ENCODE measurements around the gene MBTPS2.
"Not testable (repeated sequence)": the region's sequence is repeated elsewhere in the genome, so short reads cannot be mapped to it uniquely, and the experiment has no call there.

The MBTPS2 gene

DNA sequence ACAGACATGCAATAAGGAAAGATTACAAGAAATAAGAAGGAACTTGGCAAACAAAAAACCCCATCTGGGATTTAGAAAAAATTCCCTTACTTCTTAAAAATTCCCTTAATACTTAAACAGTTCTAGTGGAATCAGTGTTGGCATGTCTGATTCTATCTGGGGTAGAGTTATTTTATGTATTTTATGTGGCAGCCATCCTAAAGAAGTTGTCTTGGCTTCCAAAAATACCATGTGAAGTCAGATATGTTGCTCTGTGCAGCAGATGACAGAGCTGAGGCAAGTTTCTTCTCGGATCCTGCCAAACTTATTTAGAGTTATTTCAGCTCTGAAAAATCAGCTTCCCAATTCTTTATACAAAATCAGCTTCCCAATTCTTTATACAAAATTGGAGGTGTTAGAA is 31.1 kb downstream of the MBTPS2 start:
- no peak overlapping the region for H3K4me3 ChIP-seq (ENCODE audit: low read depth in 1 of 2, low read length in 2 of 2)
- DNase-seq (no peak), ATAC-seq (ENCODE audit: insufficient read depth, low read depth) (no peak)
- H3K79me2 ChIP-seq (ENCODE audit: insufficient read depth, low read length) = no peaks in the 10 kb centered on the region
- H3K36me3 ChIP-seq (ENCODE audit: insufficient read depth, low read length) = no peaks in the 10 kb centered on the region; the same call in 1 of the 2 replicates
- H3K9ac ChIP-seq (ENCODE audit: low read depth, low read length) = no peak overlapping the region
- TF ChIP-seq, protein P1, sequence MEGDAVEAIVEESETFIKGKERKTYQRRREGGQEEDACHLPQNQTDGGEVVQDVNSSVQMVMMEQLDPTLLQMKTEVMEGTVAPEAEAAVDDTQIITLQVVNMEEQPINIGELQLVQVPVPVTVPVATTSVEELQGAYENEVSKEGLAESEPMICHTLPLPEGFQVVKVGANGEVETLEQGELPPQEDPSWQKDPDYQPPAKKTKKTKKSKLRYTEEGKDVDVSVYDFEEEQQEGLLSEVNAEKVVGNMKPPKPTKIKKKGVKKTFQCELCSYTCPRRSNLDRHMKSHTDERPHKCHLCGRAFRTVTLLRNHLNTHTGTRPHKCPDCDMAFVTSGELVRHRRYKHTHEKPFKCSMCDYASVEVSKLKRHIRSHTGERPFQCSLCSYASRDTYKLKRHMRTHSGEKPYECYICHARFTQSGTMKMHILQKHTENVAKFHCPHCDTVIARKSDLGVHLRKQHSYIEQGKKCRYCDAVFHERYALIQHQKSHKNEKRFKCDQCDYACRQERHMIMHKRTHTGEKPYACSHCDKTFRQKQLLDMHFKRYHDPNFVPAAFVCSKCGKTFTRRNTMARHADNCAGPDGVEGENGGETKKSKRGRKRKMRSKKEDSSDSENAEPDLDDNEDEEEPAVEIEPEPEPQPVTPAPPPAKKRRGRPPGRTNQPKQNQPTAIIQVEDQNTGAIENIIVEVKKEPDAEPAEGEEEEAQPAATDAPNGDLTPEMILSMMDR (IDR thresholded peaks at IDR 0.05; ENCODE audit: borderline replicate concordance, extremely low read depth, low read length, poor library complexity, severe bottlenecking) = no peak
- no peak for TF ChIP-seq EZH2 (IDR thresholded peaks at IDR 0.05; ENCODE audit: borderline replicate concordance, low read depth, low read length, severe bottlenecking)
- no peaks in the 10 kb centered on the region for H4K20me1 ChIP-seq (ENCODE audit: insufficient read depth, low read length)
- H3K4me2 ChIP-seq (ENCODE audit: insufficient read depth, low read length) = no peak overlapping the region
- H3K27me3 ChIP-seq (ENCODE audit: insufficient read depth, low read length, poor library complexity) = no peaks in the 10 kb centered on the region
- H3K27ac ChIP-seq (ENCODE audit: low read length) = no peak overlapping the region
- H3K9me3 ChIP-seq (ENCODE audit: insufficient read depth, low read length, severe bottlenecking) = no peaks in the 10 kb centered on the region
- H2AFZ ChIP-seq (ENCODE audit: low read depth, low read length) = no peak overlapping the region
- H3K4me1 ChIP-seq (ENCODE audit: insufficient read depth, low read length) = no peaks in the 10 kb centered on the region

DNA sequence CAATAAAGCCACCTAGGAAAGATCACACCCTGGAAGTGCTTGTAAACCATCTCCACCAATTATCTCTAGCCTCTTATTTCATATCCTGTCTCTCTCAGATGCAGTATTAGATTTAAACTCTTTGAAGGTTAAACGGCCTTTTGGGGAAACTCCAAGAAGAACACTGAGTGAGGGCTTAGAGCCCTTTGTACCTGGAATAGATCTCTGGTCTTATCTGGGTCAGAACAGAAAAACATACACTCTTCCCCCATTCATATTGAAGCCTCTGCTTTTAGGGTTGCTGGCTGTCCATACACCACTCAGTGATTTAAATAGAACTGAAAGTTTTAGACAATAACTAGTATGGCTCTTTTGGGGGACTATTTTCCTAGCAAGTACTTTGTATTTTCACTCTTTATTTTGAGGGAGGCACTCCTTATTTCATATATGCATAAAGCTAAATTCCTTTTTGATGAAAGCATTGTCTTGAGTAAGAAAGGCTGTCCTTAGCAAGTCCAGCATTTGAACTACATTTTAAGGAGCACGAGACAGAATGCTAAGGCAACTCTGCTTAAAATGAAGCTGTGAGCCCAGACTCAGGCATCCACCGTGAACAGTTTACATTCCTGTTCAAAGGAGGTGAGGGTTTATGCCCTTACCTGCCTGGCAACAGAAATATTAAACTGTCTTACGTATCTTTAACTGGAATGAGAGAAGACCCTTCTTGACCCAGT is 33.8 kb downstream of the MBTPS2 start:
- Histone ChIP-seq H4K20me1 (ENCODE audit: insufficient read depth, low read length) (no peaks in the 10 kb centered on the region), H3K4me1 (ENCODE audit: insufficient read depth, low read length) (no peaks in the 10 kb centered on the region), H3K27ac (ENCODE audit: low read length) (no peak overlapping the region), H3K27me3 (ENCODE audit: insufficient read depth, low read length, poor library complexity) (no peaks in the 10 kb centered on the region), H3K4me3 (ENCODE audit: low read depth in 1 of 2, low read length in 2 of 2) (no peak overlapping the region), H3K36me3 (ENCODE audit: insufficient read depth, low read length) (no peaks in the 10 kb centered on the region; the same call in 1 of the 2 replicates), H3K9ac (ENCODE audit: low read depth, low read length) (no peak overlapping the region), H3K9me3 (ENCODE audit: insufficient read depth, low read length, severe bottlenecking) (no peaks in the 10 kb centered on the region), H3K79me2 (ENCODE audit: insufficient read depth, low read length) (no peaks in the 10 kb centered on the region), H3K4me2 (ENCODE audit: insufficient read depth, low read length) (no peak overlapping the region), H2AFZ (ENCODE audit: low read depth, low read length) (no peak overlapping the region)
- ATAC-seq (ENCODE audit: insufficient read depth, low read depth) (no peak), DNase-seq (no peak)
- TF ChIP-seq EZH2 (IDR thresholded peaks at IDR 0.05; ENCODE audit: borderline replicate concordance, low read depth, low read length, severe bottlenecking) = no peak
- TF ChIP-seq, protein P1 (IDR thresholded peaks at IDR 0.05; ENCODE audit: borderline replicate concordance, extremely low read depth, low read length, poor library complexity, severe bottlenecking) = no peak

DNA sequence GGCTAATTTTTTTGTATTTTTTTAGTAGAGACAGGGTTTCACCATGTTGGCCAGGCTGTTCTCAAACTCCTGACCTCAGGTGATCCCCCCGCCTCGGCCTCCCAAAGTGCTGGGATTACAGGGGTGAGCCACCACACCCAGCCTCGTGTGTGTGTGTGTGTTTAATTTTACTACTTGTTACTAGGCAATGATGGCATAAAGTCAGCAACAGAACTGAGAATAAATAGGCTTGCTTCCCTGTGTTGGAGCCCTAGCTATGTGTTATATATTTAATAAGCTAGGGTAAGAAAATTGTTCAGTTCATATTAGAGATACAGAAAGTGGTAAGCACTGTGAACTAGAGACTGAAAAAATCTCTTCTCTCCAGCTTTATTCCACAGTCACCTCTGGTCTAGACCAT is 34.8 kb downstream of the MBTPS2 start:
- not testable (repeated sequence) for H3K27ac ChIP-seq (ENCODE audit: low read length); H3K4me2 ChIP-seq (ENCODE audit: insufficient read depth, low read length); H3K9ac ChIP-seq (ENCODE audit: low read depth, low read length); ATAC-seq (ENCODE audit: insufficient read depth, low read depth); H3K4me1 ChIP-seq (ENCODE audit: insufficient read depth, low read length); H2AFZ ChIP-seq (ENCODE audit: low read depth, low read length); H3K4me3 ChIP-seq (ENCODE audit: low read depth in 1 of 2, low read length in 2 of 2); H3K79me2 ChIP-seq (ENCODE audit: insufficient read depth, low read length); H3K27me3 ChIP-seq (ENCODE audit: insufficient read depth, low read length, poor library complexity); H3K36me3 ChIP-seq (ENCODE audit: insufficient read depth, low read length); H3K9me3 ChIP-seq (ENCODE audit: insufficient read depth, low read length, severe bottlenecking); H4K20me1 ChIP-seq (ENCODE audit: insufficient read depth, low read length); DNase-seq

DNA sequence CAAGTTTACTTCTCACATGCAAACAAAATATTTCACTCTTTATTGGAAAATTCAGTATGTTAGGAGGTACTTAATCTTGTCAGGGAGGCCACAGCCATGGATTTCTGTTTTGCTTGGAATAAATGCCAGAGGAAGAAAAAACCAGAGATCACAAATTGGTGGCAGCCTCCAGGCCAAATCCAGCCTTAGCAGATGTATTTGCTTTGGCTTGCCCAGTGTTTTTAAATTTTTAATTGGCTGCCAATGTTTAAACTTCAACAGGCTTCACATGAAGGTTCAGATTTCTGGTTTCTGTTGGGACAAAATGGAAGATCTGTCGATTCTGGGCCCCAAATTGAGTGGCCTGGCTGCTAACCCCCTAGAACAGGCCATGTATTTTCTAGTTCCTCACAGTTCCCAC is 35.6 kb downstream of the MBTPS2 start:
- no peaks in the 10 kb centered on the region for H3K27me3 ChIP-seq (ENCODE audit: insufficient read depth, low read length, poor library complexity)
- no peak overlapping the region for H3K27ac ChIP-seq (ENCODE audit: low read length)
- TF ChIP-seq, protein P1 (IDR thresholded peaks at IDR 0.05; ENCODE audit: borderline replicate concordance, extremely low read depth, low read length, poor library complexity, severe bottlenecking) = no peak
- no peak for TF ChIP-seq EZH2 (IDR thresholded peaks at IDR 0.05; ENCODE audit: borderline replicate concordance, low read depth, low read length, severe bottlenecking)
- H3K4me1 ChIP-seq (ENCODE audit: insufficient read depth, low read length) = no peaks in the 10 kb centered on the region
- H4K20me1 ChIP-seq (ENCODE audit: insufficient read depth, low read length) = no peaks in the 10 kb centered on the region
- ATAC-seq (ENCODE audit: insufficient read depth, low read depth) (no peak), DNase-seq (no peak)
- no peak overlapping the region for H3K9ac ChIP-seq (ENCODE audit: low read depth, low read length)
- H2AFZ ChIP-seq (ENCODE audit: low read depth, low read length) = no peak overlapping the region
- no peaks in the 10 kb centered on the region for H3K36me3 ChIP-seq (ENCODE audit: insufficient read depth, low read length)
- no peak overlapping the region for H3K4me2 ChIP-seq (ENCODE audit: insufficient read depth, low read length)
- no peak overlapping the region for H3K4me3 ChIP-seq (ENCODE audit: low read depth in 1 of 2, low read length in 2 of 2)
- no peaks in the 10 kb centered on the region for H3K79me2 ChIP-seq (ENCODE audit: insufficient read depth, low read length)
- no peaks in the 10 kb centered on the region for H3K9me3 ChIP-seq (ENCODE audit: insufficient read depth, low read length, severe bottlenecking)
